ES-I3 (cell line): ENCODE measurements around the gene PHYKPL.

Source experiments
- H3K36me3 ChIP-seq: 2 replicates; pipeline ENCODE4 v1.6.1; 2013; ENCODE audit warnings: mild to moderate bottlenecking, low read length, control low read depth, moderate library complexity; ENCODE audit not compliant: insufficient read depth
- H3K4me1 ChIP-seq: 2 replicates; pipeline ENCODE4 v1.6.1; 2013; ENCODE audit warnings: mild to moderate bottlenecking, control low read depth, low read length; ENCODE audit not compliant: insufficient read depth
- H3K9ac ChIP-seq: 2 replicates; pipeline ENCODE4 v1.6.1; 2013; ENCODE audit warnings: low read depth, mild to moderate bottlenecking, low read length, moderate library complexity
- H3K9me3 ChIP-seq: 2 replicates; pipeline ENCODE4 v1.6.1; 2013; ENCODE audit warnings: mild to moderate bottlenecking, low read length, moderate library complexity; ENCODE audit not compliant: control insufficient read depth, insufficient read depth

Gene PHYKPL

DNA sequence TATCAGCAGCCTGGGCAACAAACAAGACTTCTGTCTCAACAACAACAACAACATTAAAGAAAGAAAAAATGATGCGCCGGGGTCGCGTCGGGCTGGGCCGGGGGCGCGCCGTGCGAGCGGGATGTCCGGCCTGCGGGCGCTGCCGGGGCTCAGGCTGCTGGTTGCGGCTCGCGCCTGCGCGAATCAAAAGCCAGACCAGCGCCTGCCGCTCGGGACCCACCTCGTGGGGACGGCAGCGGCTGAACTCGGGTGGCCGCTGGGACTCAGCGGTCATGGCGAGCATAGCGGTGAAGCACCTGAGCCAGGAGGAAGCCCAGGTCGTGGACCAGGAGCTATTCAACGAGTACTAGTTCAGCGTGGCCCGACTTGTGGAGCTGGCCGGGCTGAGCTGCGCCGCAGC lies 67.0 kb downstream of the PHYKPL start:
- Histone ChIP-seq H3K9me3 (no peaks in the 10 kb centered on the region), H3K36me3 (no peaks in the 10 kb centered on the region), H3K9ac (no peak overlapping the region; the same call in 1 of the 2 replicates), H3K4me1 (peaks cover 7% of the 10 kb centered on the region)

DNA sequence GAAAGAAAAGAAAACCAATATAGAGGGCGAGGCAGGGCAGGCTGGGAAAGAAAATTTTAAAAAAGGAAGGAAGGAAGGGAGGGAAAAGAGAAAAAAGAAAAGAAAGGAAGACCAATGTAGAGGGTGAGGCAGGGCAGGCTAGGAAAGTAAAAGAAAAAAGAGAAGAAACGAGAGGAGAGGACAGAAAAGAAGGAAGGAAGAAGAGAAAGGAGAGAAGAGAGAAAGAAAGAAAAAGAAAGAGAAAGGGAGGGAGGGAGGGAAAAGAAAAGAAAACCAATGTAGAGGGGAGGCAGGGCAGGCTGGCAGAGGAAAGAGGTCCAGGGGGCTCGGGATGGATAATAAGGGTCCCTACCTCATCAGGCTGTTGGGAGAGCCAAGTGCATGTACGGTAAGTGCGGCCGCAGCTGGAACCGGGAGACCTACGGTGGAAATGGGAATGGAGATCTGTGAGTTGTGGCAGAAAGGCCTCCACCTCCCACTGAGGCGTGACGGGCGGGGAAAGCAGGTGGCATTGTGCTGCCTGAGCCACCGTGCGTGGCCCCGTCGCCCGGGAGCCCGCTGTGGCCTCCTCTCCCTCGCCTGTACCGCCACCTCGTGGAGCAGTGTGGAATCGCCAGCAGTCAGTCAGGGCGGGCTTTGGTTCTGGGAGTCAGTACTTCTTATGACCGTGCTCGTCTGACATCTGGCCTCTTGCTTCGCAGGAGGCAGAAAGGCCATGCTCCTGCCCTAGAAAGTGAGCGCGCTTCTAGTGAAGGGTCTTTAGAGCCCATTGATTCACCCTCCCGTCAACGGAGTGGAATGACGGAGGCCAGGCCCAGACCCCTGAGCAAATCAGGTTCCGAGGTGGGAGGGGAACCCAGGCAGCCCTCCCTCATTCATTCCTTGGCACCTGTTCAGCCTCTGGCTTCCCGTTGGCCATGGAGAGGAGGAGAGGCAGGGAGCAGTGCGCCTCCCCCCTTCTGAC lies 68.5 kb downstream of the PHYKPL start:
- peak overlapping the region; percentile 24; the same call in 1 of the 2 replicates for H3K9ac ChIP-seq
- H3K9me3 ChIP-seq = no peaks in the 10 kb centered on the region
- no peaks in the 10 kb centered on the region for H3K4me1 ChIP-seq
- H3K36me3 ChIP-seq = no peaks in the 10 kb centered on the region

DNA sequence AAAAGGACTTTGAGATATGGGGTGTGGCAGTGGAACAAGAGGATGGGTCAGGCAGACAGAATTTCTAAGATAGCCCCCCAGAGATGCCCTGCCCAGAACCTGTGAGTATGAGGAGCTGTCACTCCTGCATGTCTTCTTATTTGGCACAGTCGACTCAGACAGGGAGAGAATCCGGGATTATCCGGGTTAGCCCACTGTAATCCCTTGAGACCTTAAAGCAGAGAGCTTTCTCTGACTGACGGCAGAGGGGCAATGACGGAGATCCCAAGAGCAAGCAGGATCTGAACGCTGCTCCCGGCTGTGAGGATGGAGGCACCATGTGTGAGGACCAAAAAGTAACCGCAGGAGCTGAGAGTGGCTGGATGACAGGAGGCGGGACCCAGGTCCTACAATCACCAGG lies 70.1 kb downstream of the PHYKPL start:
- no peaks in the 10 kb centered on the region for H3K4me1 ChIP-seq
- no peak overlapping the region for H3K9ac ChIP-seq

DNA sequence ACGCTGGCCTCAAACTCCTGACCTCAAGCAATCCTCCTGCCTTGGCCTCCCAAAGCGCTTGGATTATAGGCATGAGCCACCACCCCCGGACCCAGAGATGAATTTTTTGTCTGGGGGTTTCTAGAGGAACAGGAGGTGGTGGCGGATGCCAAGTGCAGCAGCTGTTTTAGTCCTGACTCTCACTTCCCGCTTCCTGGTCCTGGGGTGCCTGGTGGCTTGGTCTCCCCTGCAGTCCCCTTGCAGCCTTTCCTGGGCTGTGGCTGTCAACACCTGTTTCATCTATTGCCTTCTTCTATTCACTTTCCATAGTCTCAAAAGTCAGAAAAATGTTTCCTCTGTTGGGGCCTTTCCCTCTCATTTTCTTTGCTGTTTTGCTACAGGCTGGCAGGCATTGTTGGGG lies 72.4 kb downstream of the PHYKPL start:
- Histone ChIP-seq H3K9me3 (no peaks in the 10 kb centered on the region), H3K4me1 (no peaks in the 10 kb centered on the region), H3K9ac (no peak overlapping the region), H3K36me3 (no peaks in the 10 kb centered on the region)

More for the DNA sequence above, 70.1 kb downstream of the PHYKPL start:
- no peaks in the 10 kb centered on the region for H3K36me3 ChIP-seq
- no peaks in the 10 kb centered on the region for H3K9me3 ChIP-seq
